Stimulated activated naive CD8-positive, alpha-beta T cell treated with anti-CD3 and anti-CD28 coated beads, Interleukin-15, amount 100 ng/mL, for 72 hours (primary cell): Measurements from ENCODE around the gene PRRC2B.
"Not testable (repeated sequence)": the region's sequence is repeated elsewhere in the genome, so short reads cannot be mapped to it uniquely, and the experiment has no call there.

Source experiments
- ATAC-seq: fragments of 150-1000 bp; cut with Tn5 transposase; 2 replicates; pipeline ENCODE4 v1.10.0; 2021; ENCODE audit warnings: mild to moderate bottlenecking, moderate library complexity
- DNase-seq, 2 donors: peaks; one replicate each; pipeline ENCODE4 v3.0.0; 2021 to 2022
- H3K27ac Mint-ChIP-seq, 2 donors: one replicate each; pipeline ENCODE4 v1.8.0; 2022; ENCODE audit warnings: mild to moderate bottlenecking in 2 of 2, mixed read lengths in 2 of 2, moderate library complexity in 2 of 2
- H3K27me3 Mint-ChIP-seq: one replicate; pipeline ENCODE4 v1.8.0; 2022; ENCODE audit warnings: mixed read lengths
- H3K4me1 Mint-ChIP-seq: one replicate; pipeline ENCODE4 v1.8.0; 2022; ENCODE audit warnings: mild to moderate bottlenecking, mixed read lengths
- H3K4me3 Mint-ChIP-seq, 2 donors: one replicate each; pipeline ENCODE4 v1.8.0; 2022; ENCODE audit warnings: mild to moderate bottlenecking in 2 of 2, mixed read lengths in 2 of 2, moderate library complexity in 1 of 2
- H3K9me3 Mint-ChIP-seq, 2 donors: one replicate each; pipeline ENCODE4 v1.8.0; 2022; ENCODE audit warnings: mixed read lengths in 2 of 2

Gene PRRC2B

DNA sequence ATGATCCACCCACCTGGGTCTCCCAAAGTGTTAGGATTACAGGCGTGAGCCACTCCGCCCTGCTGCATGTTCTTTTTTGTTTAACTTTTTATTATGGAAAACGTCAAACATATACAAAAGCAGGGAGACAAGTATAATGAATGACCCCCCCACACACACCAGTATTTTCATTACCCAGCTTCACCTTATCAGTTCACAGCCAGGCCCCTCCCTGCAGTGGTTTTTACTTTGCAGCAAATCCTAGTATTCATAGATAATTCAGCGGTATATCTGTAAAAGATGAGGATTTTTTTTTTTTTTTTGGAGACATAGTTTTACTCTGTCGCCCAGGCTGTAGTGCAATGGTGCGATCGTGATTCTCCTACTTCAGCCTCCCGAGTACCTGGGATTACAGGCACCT, 111.1 kb downstream of the PRRC2B start:
- DNase-seq (no peak), ATAC-seq (no peak)
- H3K4me1 Mint-ChIP-seq, result peaks cover 53% of the 10 kb centered on the region
- H3K27ac Mint-ChIP-seq, result no peak overlapping the region
- no peaks in the 10 kb centered on the region for H3K9me3 Mint-ChIP-seq
- H3K27me3 Mint-ChIP-seq, result no peaks in the 10 kb centered on the region
- peak overlapping the region; percentile 24 to 37 for H3K4me3 Mint-ChIP-seq

DNA sequence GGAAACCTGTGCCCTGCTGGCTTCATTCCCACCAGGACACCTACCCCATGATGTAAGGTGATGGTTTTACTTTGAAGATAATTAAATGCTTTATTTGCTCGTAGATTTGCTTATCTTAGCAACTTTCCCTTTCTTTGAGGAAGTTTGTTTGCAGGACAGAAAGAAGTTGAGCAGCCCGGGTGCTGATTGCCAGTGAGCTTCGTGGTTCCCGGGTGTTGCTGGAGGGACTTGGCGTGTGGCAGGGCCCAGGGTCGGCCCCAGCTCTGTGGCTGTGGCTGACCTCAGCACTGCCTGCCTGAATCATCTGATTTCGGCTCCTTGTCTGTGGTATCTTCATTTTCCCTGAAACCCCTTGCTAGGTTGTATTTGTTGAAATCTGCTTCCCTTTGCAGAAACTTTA, 117.5 kb downstream of the PRRC2B start:
- Mint-ChIP-seq H3K27ac (no peak overlapping the region), H3K4me3 (no peak overlapping the region), H3K27me3 (no peaks in the 10 kb centered on the region), H3K4me1 (no peaks in the 10 kb centered on the region), H3K9me3 (no peaks in the 10 kb centered on the region)
- DNase-seq (no peak), ATAC-seq (no peak)

DNA sequence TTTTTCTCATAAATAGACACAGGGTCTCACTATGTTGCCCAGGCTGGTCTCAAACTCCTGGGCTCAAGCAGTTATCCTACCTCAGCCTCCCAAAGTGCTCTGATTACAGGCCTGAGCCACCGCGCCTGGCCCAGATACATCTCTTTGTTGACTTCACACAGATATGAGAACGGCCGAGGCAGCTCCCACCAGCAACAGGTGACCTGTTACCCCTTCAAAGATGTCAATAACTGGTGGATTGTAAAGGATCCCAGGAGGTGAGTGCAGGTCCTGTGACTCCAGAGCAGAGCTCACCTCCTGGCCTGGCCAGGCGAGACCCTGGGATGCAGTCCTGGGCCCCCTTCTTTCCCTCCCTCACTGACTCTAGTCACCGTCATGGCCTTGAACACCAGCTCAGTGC, 118.0 kb downstream of the PRRC2B start:
- Mint-ChIP-seq H3K9me3 (no peaks in the 10 kb centered on the region), H3K27ac (no peak overlapping the region), H3K4me1 (no peaks in the 10 kb centered on the region), H3K27me3 (no peaks in the 10 kb centered on the region), H3K4me3 (no peak overlapping the region)
- DNase-seq (no peak), ATAC-seq (no peak)

DNA sequence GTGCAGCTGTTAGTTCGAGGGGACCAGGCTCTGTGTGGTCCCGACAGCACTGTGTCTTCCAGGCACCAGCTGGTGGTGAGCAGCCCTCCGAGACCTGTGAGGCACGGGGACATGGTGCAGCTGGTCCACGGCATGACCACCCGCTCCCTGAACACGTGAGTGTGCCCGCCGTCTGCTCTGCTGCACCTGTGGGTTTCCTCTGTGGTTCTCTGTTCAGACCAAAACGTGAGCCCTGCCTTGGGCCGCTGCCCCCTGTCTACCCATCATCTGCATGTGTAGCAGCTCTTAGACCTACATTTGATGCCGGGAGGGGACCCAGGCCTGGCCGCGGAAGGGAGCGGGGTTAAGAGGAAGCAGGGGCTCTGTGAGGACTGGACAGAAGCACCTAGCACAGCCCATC, 119.3 kb downstream of the PRRC2B start:
- Mint-ChIP-seq H3K4me1 (no peaks in the 10 kb centered on the region), H3K4me3 (no peak overlapping the region), H3K27me3 (no peaks in the 10 kb centered on the region), H3K9me3 (no peaks in the 10 kb centered on the region), H3K27ac (no peak overlapping the region)
- no peak for ATAC-seq
- no peak for DNase-seq

DNA sequence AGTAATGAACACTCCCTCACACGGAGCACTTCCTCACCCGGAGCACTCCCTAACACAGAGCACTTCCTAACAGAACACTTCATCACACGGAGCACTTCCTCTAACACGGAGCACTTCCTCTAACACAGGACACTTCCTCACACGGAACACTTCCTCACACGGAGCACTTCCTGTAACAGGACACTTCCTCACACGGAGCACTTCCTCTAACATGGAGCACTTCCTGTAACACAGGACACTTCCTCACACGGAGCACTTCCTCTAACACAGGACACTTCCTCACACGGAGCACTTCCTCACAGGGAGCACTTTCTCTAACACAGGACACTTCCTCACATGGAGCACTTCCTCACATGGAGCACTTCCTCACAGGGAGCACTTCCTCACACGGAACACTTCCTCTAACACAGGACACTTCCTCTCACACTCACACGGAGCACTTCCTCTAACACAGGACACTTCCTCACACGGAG, 121.7 kb downstream of the PRRC2B start:
- H3K4me3 Mint-ChIP-seq, ATAC-seq, H3K27ac Mint-ChIP-seq, H3K27me3 Mint-ChIP-seq, H3K4me1 Mint-ChIP-seq, H3K9me3 Mint-ChIP-seq, DNase-seq: not testable (repeated sequence)

DNA sequence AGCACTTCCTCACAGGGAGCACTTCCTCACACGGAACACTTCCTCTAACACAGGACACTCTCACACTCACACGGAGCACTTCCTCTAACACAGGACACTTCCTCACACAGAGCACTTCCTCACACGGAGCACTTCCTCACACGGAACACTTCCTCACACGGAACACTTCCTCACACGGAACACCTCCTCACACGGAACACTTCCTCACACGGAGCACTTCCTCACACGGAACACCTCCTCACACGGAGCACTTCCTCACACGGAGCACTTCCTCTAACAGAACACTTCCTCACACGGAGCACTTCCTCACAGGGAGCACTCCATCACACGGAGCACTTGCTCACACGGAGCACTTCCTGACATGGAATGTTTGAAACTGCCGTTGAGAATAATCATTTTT, 122.2 kb downstream of the PRRC2B start:
- DNase-seq, result no peak
- no peaks in the 10 kb centered on the region for H3K27me3 Mint-ChIP-seq
- no peak overlapping the region for H3K27ac Mint-ChIP-seq
- no peak overlapping the region for H3K4me3 Mint-ChIP-seq
- no peaks in the 10 kb centered on the region for H3K4me1 Mint-ChIP-seq
- ATAC-seq, result no peak
- no peaks in the 10 kb centered on the region for H3K9me3 Mint-ChIP-seq

DNA sequence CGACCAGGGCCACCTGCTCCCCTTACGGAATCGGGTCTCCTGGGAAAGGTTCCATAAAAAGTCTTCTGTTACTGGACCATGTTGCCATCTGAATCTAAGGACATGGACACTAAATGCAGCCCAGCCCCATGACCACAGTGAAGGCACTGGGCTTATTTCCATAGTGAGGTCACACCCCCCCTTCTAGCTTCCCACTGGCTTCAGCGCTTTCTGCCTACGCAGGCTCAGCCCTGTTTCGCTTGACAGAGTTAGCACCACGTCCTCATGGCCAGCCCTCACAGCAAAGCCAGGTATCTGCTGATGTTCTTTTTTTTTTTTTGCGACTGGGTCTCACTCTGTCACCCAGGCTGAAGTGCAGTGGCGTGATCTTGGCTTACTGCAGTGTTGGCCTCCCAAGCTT, 123.0 kb downstream of the PRRC2B start:
- DNase-seq (no peak), ATAC-seq (no peak)
- no peaks in the 10 kb centered on the region for H3K27me3 Mint-ChIP-seq

DNA sequence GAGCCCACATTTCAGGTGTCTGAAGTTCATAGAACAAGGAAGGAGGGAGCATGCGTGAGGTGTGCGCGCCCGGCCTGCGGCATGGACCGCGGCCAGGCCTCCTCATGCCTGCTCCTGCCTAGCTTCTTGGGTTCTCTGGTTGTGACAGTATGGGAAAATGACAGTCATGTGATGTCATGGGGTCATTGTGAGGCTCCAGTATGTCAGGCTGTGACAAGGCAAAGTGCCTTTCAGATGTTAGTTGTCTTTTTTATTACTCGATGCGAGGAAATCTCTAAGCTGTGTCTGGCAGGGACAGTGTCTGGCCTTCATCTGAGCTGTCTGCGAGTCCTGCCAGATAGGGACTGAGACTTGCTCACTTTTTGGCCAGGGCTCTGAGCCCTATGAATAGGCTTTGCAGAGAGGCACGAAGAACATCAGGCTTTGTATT, 123.9 kb downstream of the PRRC2B start:
- Mint-ChIP-seq H3K4me3 (no peak overlapping the region), H3K4me1 (no peaks in the 10 kb centered on the region), H3K27ac (peak overlapping the region in 1 of 2 donors; percentile 12), H3K27me3 (no peaks in the 10 kb centered on the region), H3K9me3 (no peaks in the 10 kb centered on the region)
- ATAC-seq (no peak), DNase-seq (no peak)

More for the DNA sequence above, 123.0 kb downstream of the PRRC2B start:
- Mint-ChIP-seq H3K27ac (no peak overlapping the region), H3K9me3 (no peaks in the 10 kb centered on the region), H3K4me1 (no peaks in the 10 kb centered on the region), H3K4me3 (no peak overlapping the region)

DNA sequence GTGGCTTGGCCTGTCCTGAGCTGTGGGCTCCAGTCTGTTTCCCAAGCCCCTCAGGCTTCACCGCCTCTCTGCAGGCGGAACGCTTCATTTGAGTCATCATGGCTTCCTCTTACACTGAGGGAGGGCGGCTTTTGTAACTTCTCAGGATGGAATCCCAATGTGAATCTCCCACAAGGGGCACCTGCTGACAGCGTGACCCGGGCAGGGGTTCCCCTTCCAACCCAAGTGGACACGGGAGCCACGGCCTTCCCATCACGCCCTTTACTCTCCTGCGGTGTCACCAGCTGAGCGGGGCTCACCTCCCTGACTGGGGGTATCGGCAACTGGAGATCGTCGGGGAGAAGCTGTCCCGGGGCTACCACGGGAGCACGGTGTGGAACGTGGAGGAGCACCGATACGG, 124.7 kb downstream of the PRRC2B start:
- H3K27ac Mint-ChIP-seq, result peak overlapping the region in 1 of 2 donors; percentile 59
- no peaks in the 10 kb centered on the region for H3K9me3 Mint-ChIP-seq
- ATAC-seq, result no peak
- DNase-seq, result no peak
- H3K4me1 Mint-ChIP-seq, result no peaks in the 10 kb centered on the region
- H3K4me3 Mint-ChIP-seq, result no peak overlapping the region
- no peaks in the 10 kb centered on the region for H3K27me3 Mint-ChIP-seq

DNA sequence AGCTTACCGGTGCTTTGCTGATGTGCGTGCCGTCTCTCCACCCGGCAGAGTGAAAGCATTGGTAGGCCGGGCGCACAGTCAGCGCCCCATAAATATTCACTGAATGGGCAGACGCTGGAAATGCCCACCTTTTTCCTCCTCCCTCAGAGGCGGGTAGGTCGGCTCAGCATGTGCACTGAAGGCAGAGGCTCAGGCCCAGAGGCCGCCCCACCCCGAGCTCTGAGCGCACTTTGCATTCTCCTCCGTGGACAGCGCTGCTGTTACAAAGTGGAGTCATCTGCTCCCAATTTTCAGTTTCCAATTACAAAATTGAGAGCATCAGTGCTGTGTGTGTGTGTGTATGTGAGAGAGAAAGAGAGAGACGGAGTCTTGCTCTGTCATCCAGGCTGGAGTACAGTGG, 126.6 kb downstream of the PRRC2B start:
- DNase-seq (no peak), ATAC-seq (no peak)
- no peak overlapping the region for H3K27ac Mint-ChIP-seq
- peaks cover 7% of the 10 kb centered on the region for H3K4me1 Mint-ChIP-seq
- no peak overlapping the region for H3K4me3 Mint-ChIP-seq
- no peaks in the 10 kb centered on the region for H3K27me3 Mint-ChIP-seq
- H3K9me3 Mint-ChIP-seq, result no peaks in the 10 kb centered on the region

DNA sequence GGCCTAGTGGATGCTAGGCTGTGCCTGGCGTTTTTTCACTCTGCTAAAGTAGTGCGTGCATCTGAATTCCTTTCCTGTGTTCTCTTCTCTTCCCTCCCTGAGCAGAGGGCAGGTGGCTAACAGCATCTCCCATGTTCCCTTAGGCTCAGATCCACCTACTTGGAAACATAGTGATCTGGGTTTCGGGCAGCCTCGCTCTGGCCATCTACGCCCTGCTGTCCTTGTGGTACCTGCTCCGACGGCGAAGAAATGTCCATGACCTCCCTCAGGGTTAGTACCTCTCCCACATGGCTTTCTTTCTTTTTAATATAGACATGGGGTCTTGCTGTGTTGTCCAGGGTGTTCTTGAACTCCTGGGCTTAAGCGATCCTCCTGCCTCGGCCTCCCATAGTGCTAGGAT, 127.3 kb downstream of the PRRC2B start:
- no peaks in the 10 kb centered on the region for H3K9me3 Mint-ChIP-seq
- peaks cover 7% of the 10 kb centered on the region for H3K4me1 Mint-ChIP-seq
- DNase-seq (no peak), ATAC-seq (no peak)
- no peaks in the 10 kb centered on the region for H3K27me3 Mint-ChIP-seq
- no peak overlapping the region for H3K4me3 Mint-ChIP-seq
- peak overlapping the region in 1 of 2 donors; percentile 82 for H3K27ac Mint-ChIP-seq

DNA sequence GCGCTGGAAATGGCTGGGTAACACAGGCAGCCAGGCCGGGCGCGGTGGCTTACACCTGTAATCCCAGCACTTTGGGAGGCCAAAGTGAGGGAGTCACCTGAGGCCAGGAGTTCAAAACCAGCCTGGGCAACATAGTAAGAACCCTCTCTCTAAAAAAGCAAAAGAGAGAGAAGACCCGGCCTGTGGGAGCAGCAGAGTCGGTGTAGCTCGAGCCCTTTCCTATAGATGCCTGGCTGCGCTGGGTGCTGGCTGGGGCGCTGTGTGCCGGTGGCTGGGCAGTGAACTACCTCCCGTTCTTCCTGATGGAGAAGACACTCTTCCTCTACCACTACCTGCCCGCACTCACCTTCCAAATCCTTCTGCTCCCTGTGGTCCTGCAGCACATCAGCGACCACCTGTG, 127.9 kb downstream of the PRRC2B start:
- no peak for DNase-seq
- H3K27ac Mint-ChIP-seq, result peak overlapping the region in 1 of 2 donors; percentile 82
- H3K4me3 Mint-ChIP-seq, result no peak overlapping the region
- no peaks in the 10 kb centered on the region for H3K27me3 Mint-ChIP-seq
- H3K9me3 Mint-ChIP-seq, result no peaks in the 10 kb centered on the region
- ATAC-seq, result no peak
- H3K4me1 Mint-ChIP-seq, result peaks cover 7% of the 10 kb centered on the region

DNA sequence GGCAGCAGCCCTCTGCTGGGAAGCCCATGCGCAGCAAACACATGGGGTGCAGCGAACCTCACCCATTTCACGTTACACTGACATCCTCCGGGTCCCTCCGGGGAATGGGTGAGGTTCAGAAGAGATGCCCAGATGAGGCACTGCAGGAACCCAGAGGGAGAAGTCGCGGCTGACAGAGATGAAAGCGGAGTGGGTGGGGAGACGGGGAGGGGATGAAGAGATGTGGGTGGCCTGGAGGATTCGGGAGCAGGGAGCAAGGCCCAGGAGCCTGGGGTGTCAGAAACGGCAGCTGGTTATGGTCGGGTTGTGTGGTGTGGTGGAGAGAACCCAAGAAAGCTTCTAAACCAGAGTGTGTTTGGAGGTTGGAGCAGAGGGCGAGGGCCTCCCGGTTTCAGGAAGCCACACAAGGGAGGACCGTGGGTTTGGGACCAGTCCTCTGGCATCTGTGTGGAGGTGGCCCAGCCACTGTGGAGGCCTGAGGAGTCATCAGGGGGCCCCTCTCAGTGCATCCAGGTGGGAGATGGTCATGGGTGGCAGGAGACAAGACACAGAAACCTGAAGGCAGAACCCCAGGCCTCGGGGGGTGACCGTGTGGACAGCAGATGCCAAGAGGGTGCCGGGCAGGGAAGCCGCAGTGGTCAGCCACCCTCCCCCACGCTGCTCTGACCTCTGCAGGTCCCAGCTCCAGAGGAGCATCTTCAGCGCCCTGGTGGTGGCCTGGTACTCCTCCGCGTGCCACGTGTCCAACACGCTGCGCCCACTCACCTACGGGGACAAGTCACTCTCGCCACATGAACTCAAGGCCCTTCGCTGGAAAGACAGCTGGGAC, 128.6 kb downstream of the PRRC2B start:
- H3K4me1 Mint-ChIP-seq, result peaks cover 7% of the 10 kb centered on the region
- DNase-seq, result no peak
- no peaks in the 10 kb centered on the region for H3K27me3 Mint-ChIP-seq
- no peak for ATAC-seq
- H3K4me3 Mint-ChIP-seq, result no peak overlapping the region
- H3K9me3 Mint-ChIP-seq, result no peaks in the 10 kb centered on the region
- peak overlapping the region; percentile 52 to 82 for H3K27ac Mint-ChIP-seq

DNA sequence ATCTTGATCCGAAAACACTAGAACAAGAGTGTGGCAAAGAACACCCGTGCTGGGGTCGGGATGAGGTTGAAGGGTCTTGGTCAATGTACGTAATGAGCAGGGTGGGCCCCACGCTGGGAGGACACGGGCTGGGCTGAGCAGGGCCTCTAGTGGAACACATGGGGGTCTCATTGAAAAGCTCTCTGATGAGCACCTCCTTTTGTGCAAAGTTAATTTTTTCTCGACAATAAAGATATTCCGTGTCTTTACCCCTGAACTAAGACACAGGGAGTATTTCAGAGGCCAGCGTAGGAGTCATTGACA, 129.2 kb downstream of the PRRC2B start:
- no peak overlapping the region for H3K4me3 Mint-ChIP-seq
- H3K4me1 Mint-ChIP-seq, result peaks cover 8% of the 10 kb centered on the region
- DNase-seq (no peak), ATAC-seq (no peak)
- H3K27ac Mint-ChIP-seq, result peak overlapping the region in 1 of 2 donors; percentile 52
- no peaks in the 10 kb centered on the region for H3K9me3 Mint-ChIP-seq
- no peaks in the 10 kb centered on the region for H3K27me3 Mint-ChIP-seq

DNA sequence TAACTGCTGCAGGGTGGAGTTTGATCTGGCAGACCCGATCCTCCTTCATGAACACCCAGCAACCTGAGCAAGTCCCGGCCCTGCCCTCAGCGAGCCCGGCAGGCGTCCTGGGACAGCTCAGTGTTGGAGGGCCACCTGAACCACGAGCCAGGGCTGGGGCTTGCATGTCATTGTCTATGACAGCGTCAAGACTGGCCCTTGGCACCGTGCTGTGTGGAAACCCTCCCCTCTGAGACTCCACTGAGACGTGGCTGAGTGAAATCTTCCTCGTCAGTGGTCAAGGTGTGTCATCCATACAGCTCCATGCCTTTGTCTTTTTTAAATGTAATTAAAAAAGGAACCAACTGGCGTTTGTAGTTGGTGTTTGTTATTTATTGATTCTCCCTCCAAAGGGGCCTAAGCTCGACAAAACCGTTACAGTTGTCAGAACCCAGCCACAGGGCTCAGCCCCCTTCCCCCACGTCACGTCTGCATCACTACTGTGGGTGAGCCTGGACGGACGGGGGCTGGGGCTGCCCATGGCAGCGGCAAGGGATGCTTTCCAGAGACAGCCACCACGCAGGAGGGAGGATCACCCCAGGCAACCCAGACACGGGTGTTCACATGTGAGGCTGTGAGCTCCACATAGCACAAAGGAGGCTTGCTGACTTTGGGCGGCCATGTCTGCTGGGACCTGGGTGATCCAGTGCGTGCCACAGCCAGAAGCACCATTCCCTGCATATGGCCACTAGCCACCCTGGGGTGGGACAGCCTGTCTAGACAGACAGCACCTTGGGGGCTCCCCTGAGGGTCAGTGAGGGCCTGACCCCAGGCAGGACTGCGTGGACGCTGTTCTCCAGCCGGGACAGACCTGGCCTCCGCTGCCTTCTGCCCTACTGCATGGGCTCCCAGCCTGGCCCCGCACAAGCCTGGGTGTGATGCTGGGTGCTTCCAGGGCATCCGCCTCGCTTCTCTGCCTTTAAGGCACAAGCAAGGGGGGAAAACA, 129.9 kb downstream of the PRRC2B start:
- Mint-ChIP-seq H3K9me3 (no peaks in the 10 kb centered on the region), H3K4me3 (no peak overlapping the region), H3K27me3 (no peaks in the 10 kb centered on the region), H3K27ac (peak overlapping the region in 1 of 2 donors; percentile 52), H3K4me1 (peaks cover 15% of the 10 kb centered on the region)
- peak; percentile 19 for ATAC-seq
- DNase-seq, result no peak
